Keratinocyte (primary cell): ENCODE data around the gene RFX2.

Source experiments
- EZH2 ChIP-seq: IDR thresholded peaks from one replicate; pipeline ENCODE4 v1.6.1; 2012; ENCODE audit warnings: inconsistent platforms, mild to moderate bottlenecking, low read length, moderate library complexity
- TF ChIP-seq, protein P1 (sequence below), 3 experiments: IDR thresholded peaks in 1 of 3; conservative IDR thresholded peaks in 1 of 3; optimal IDR thresholded peaks in 1 of 3; 2 replicates in 2 of 3; 3 replicates in 1 of 3; pipeline versions ENCODE3 to v1.5.1; 2011; ENCODE audit warnings: low read length in 3 of 3, mild to moderate bottlenecking in 3 of 3, moderate library complexity in 2 of 3, control low read depth in 1 of 3, inconsistent platforms in 1 of 3; ENCODE audit not compliant: insufficient read depth in 2 of 3; ENCODE audit errors: extremely low read depth in 1 of 3

DNA sequence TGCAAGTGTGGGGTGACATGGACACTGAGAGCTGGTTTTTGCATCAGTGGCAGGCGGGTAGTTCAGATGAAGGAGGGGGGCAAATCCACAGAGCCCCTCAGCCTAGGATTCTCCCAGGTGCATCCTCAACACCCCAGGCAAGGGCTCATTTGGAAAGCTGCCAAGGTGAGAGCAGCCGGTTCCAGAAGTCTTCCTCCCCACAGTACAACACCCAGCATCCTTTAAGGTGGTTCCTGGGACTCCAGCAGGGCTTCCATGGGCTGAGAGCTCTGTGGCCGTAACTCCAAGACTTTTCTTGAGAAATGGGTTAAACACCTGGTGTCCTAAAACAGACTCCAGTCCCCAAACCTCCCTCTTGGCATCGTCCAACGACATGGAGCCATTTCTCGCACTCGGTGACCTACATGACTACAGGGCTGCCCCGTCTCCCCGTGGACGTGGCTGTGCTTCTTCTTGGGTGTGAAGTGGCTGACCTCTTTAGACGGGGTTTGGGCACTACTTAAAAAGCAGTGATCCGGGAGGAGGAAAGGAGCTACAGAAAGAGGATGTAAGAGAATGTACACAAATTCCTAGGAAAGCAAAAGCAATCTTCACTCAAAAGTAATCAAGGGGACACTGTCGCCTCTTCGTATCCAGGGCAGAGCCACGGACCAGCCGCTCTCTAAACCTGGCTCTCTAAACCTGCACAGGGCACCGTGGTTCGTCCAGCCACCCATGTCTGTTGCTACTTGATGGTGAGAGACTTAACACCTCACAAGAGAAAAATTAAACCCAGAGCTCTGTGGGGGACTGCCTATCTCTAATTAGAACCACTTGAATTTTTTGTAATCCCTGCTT, 157.9 kb downstream of the RFX2 start:
- TF ChIP-seq, protein P1, sequence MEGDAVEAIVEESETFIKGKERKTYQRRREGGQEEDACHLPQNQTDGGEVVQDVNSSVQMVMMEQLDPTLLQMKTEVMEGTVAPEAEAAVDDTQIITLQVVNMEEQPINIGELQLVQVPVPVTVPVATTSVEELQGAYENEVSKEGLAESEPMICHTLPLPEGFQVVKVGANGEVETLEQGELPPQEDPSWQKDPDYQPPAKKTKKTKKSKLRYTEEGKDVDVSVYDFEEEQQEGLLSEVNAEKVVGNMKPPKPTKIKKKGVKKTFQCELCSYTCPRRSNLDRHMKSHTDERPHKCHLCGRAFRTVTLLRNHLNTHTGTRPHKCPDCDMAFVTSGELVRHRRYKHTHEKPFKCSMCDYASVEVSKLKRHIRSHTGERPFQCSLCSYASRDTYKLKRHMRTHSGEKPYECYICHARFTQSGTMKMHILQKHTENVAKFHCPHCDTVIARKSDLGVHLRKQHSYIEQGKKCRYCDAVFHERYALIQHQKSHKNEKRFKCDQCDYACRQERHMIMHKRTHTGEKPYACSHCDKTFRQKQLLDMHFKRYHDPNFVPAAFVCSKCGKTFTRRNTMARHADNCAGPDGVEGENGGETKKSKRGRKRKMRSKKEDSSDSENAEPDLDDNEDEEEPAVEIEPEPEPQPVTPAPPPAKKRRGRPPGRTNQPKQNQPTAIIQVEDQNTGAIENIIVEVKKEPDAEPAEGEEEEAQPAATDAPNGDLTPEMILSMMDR (optimal IDR thresholded peaks at IDR 0.05 in 1 of 3, IDR thresholded peaks at IDR 0.05 in 1 of 3, conservative IDR thresholded peaks at IDR 0.05 in 1 of 3; ENCODE audit: extremely low read depth in 1 of 3, insufficient read depth in 2 of 3, low read length in 3 of 3) = no peak
- no peak for TF ChIP-seq EZH2
